ENCODE results near the gene SORCS3.

- no peak for TF ChIP-seq CTCF (IDR thresholded peaks at IDR 0.05; ENCODE audit: borderline replicate concordance, extremely low read depth, low read length, poor library complexity, severe bottlenecking)
- no peak for TF ChIP-seq EZH2 (IDR thresholded peaks at IDR 0.05; ENCODE audit: borderline replicate concordance, low read depth, low read length, severe bottlenecking)
Observed at GRCh38 chr10:104657036-104657435, 15.9 kb downstream of the SORCS3 start.
